Omental fat pad (tissue), 4 donors: ENCODE measurements around the gene FAM241A. TPM values are rescaled to one million over a fixed set of nuclear protein-coding genes. Genes with fewer than 3 reads are reported as not detected.

Experiments used
- ATAC-seq: fragments of 150-250 bp; one replicate; pipeline ENCODE4 v1.9.1; 2016; ENCODE audit warnings: mild to moderate bottlenecking, moderate library complexity; ENCODE audit not compliant: low FRiP score
- DNase-seq: peaks from one replicate; pipeline ENCODE4 v3.0.0-alpha.2; 2019; ENCODE audit warnings: low spot score
- CTCF ChIP-seq, 3 donors: fragments of 450-650 bp; IDR thresholded peaks; one replicate each; pipeline ENCODE4 v1.5.1; 2016 to 2017; ENCODE audit warnings: antibody characterized with exemption in 3 of 3, mild to moderate bottlenecking in 3 of 3, moderate library complexity in 2 of 3
- total RNA-seq, 4 donors: library from RNA; depleted of rRNA; stranded (reverse); fragments of >200 nt; gene quantifications; one replicate each; pipeline ENCODE4 v1.1.0, GENCODE V29; 2016

FAM241A gene
- total RNA-seq, 4 donors from 2014 or later, result 6.0 to 37.4 (median 18.9) TPM

DNA sequence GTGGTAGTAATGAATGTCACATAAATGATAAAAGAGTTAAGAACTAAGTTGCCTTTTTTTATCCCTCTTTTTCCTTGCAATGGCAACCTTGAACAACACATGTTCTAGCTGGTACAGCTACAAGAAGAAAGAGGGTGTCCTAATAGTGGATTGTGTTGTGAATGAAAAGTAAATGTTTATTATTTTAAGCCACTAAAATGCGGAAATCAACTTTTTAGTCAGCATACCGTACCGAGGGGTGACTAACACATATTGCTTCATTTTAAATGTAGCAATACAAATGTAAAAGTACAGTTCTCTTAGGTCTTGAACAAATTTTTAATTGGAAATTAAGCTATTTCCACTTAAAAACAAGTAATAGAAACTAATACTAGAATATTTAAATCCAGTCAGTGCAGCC is 68.6 kb downstream of the FAM241A start:
- ATAC-seq (peak; percentile 32), DNase-seq (no peak)
- TF ChIP-seq CTCF (IDR thresholded peaks at IDR 0.05), result no peak

- DNase-seq (no peak), ATAC-seq (no peak)
- TF ChIP-seq CTCF (IDR thresholded peaks at IDR 0.05), result no peak
Observed at GRCh38 chr4:112214390-112215264, 69.4 kb downstream of the FAM241A start.

DNA sequence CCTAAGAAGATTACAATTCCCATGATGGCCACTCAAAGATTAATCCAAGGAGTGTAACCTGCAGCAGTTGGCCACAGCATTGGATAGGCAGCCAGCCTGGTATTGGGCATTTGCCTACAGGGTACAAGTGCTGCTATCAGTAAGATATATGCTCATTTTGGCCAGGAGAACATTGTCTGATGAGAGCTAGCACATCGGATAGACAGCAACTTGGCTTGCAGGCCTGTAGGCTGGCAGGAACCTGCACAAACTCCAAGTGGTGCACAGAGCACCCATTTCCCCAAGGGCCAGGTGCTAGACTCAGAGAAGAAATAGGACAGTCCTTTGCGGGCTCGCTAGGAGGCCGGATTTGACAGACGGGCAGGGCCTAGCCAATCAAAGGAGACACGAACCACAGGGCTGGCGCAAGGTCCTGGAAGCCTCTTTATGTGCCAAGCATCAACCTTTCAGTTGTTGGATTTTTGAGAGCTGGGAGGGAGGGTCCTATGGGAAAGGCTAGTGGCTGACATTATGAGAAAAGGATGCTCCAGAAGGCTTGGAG is 74.6 kb downstream of the FAM241A start:
- ATAC-seq (no peak), DNase-seq (no peak)
- no peak for TF ChIP-seq CTCF (IDR thresholded peaks at IDR 0.05)

GRCh38 chr4:112222219-112222955 is 77.1 kb downstream of the FAM241A start:
- ATAC-seq, result no peak
- no peak for TF ChIP-seq CTCF (IDR thresholded peaks at IDR 0.05)
- no peak for DNase-seq

DNA sequence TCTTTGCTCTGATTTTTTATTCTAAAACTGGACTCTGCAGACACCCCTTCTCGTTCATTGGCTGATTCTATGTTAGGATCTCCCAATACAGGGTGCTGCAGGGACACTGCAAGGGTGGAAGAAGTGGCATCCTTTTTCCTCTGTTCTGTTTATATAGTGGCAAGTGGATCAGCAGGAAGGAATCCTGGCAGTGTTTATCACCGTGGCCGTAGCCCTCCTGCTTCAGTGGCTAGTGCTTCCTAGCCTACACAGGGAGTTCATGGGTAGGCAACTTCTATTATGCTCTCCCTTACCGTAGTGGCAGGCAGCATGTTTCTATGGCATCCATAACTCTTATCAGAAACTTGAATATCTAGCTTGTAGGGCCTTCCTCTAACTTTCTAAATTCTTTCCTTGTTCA is 79.9 kb downstream of the FAM241A start:
- no peak for TF ChIP-seq CTCF (IDR thresholded peaks at IDR 0.05)
- no peak for ATAC-seq
- no peak for DNase-seq

GRCh38 chr4:112230879-112231778 is 85.9 kb downstream of the FAM241A start:
- peak; percentile 89 for DNase-seq
- peak; percentile 98 for ATAC-seq
- no peak for TF ChIP-seq CTCF (IDR thresholded peaks at IDR 0.05)
